HepG2 (cell line): ENCODE data around the gene SLC6A8. TPM values are rescaled to one million over a fixed set of nuclear protein-coding genes. Genes with fewer than 3 reads are reported as not detected.

Experiments
- ATF5 ChIP-seq: sonication (generic); formaldehyde crosslinking; IDR thresholded peaks from 2 replicates; pipeline ENCODE4 v1.4.0; 2020; ENCODE audit warnings: mild to moderate bottlenecking, low read depth, missing genetic modification reagents
- DRAP1 ChIP-seq: IDR thresholded peaks from 2 replicates; pipeline ENCODE4 v1.6.1; 2016; ENCODE audit warnings: missing genetic modification reagents, missing compliant biosample characterization
- FUBP1 ChIP-seq: sonication (generic); formaldehyde crosslinking; IDR thresholded peaks from 2 replicates; pipeline ENCODE4 v1.5.1; 2020; ENCODE audit warnings: missing genetic modification reagents, mild to moderate bottlenecking, borderline replicate concordance
- GRHL1 ChIP-seq: sonication (generic); formaldehyde crosslinking; conservative IDR thresholded peaks from 2 replicates; pipeline ENCODE4 v1.8.0; 2022; ENCODE audit warnings: missing genetic modification reagents
- HHEX ChIP-seq: IDR thresholded peaks from 2 replicates; pipeline ENCODE4 v1.6.1; 2016; ENCODE audit warnings: control low read depth
- NCOA1 ChIP-seq: sonication (generic); formaldehyde crosslinking; IDR thresholded peaks from 2 replicates; pipeline ENCODE4 v1.9.0; 2021; ENCODE audit warnings: missing genetic modification reagents
- NR1H2 ChIP-seq: sonication (generic); formaldehyde crosslinking; IDR thresholded peaks from 2 replicates; pipeline ENCODE4 v1.8.1; 2022; ENCODE audit warnings: low read depth, missing genetic modification reagents, borderline replicate concordance
- PRDM15 ChIP-seq: sonication (generic); formaldehyde crosslinking; IDR thresholded peaks from 2 replicates; pipeline ENCODE4 v1.4.0; 2020; ENCODE audit warnings: missing genetic modification reagents
- PRMT3 ChIP-seq: sonication (generic); formaldehyde crosslinking; IDR thresholded peaks from 2 replicates; pipeline ENCODE4 v1.8.1; 2022; ENCODE audit warnings: low read depth, mild to moderate bottlenecking, moderate library complexity, missing genetic modification reagents, borderline replicate concordance
- TMF1 ChIP-seq: sonication (generic); formaldehyde crosslinking; IDR thresholded peaks from 2 replicates; pipeline ENCODE4 v1.8.1; 2022; ENCODE audit warnings: low read depth, missing genetic modification reagents
- ZBTB33 ChIP-seq: sonication (generic); formaldehyde crosslinking; IDR thresholded peaks from 2 replicates; pipeline ENCODE4 v1.4.0; 2020; ENCODE audit warnings: missing genetic modification reagents
- ZFX ChIP-seq: sonication (generic); formaldehyde crosslinking; IDR thresholded peaks from 2 replicates; pipeline ENCODE4 v1.4.0; 2020; ENCODE audit warnings: mild to moderate bottlenecking, low read depth, missing genetic modification reagents, moderate library complexity
- ZNF275 ChIP-seq: sonication (generic); formaldehyde crosslinking; IDR thresholded peaks from 2 replicates; pipeline ENCODE4 v1.8.0; 2022; ENCODE audit warnings: missing genetic modification reagents, mild to moderate bottlenecking, inconsistent platforms, borderline replicate concordance
- ZNF720 ChIP-seq: sonication (generic); formaldehyde crosslinking; IDR thresholded peaks from 2 replicates; pipeline ENCODE4 v1.4.0; 2020; ENCODE audit warnings: missing genetic modification reagents
- ZNF775 ChIP-seq: sonication (generic); formaldehyde crosslinking; IDR thresholded peaks from 2 replicates; pipeline ENCODE4 v1.4.0; 2020; ENCODE audit warnings: missing genetic modification reagents, mild to moderate bottlenecking, moderate library complexity, borderline replicate concordance
- polyA plus RNA-seq, 8 experiments: library from polyadenylated mRNA; depleted of rRNA in 3 of 8; stranded (reverse) in 7 of 8; unstranded in 1 of 8; fragments of >200 nt; fragmentation: Illumina TruSeq in 4 of 8; extraction: Trizol in 4 of 8; gene quantifications; 2 replicates each; pipeline versions ENCODE4 v1.2.1 to v1.2.3, GENCODE V29; 2011 to 2016; ENCODE audit warnings: low read depth in 4 of 8, missing spikeins in 1 of 8, mixed read lengths in 1 of 8; ENCODE audit not compliant: insufficient read depth in 1 of 8
- total RNA-seq, 5 experiments: library from RNA; depleted of rRNA; stranded (reverse); fragments of >200 nt; fragmentation: Illumina TruSeq; extraction: Trizol; gene quantifications; 2 replicates each; pipeline ENCODE4 v1.2.3, GENCODE V29; 2016; ENCODE audit warnings: low read depth in 1 of 5

SLC6A8 gene
- total and polyA plus RNA-seq, 2 of the 13 experiments (the other 11 are each of a cell fraction or from before 2014, with no cell fraction given), result 13.9 to 176 TPM

GRCh38 chrX:153723351-153724251, 35.9 kb downstream of the SLC6A8 start (continued):
- TF ChIP-seq ZFX (CRISPR knock-in tag) (peak; percentile 91), NCOA1 (CRISPR knock-in tag) (no peak), ZNF720 (CRISPR knock-in tag) (no peak), PRMT3 (CRISPR knock-in tag) (0 out of 2 replicates have a peak, but pooled peaks have one; percentile 17), ZNF275 (CRISPR knock-in tag) (no peak), ATF5 (no peak), FUBP1 (no peak), TMF1 (CRISPR knock-in tag) (no peak), DRAP1 (CRISPR knock-in tag) (no peak), PRDM15 (CRISPR knock-in tag) (no peak), HHEX (CRISPR knock-in tag) (no peak), ZBTB33 (CRISPR knock-in tag) (no peak), NR1H2 (CRISPR knock-in tag) (0 out of 2 replicates have a peak, but pooled peaks have one; percentile 24), ZNF775 (CRISPR knock-in tag) (no peak), GRHL1 (CRISPR knock-in tag) (no peak)
